Lower leg skin (tissue), 3 donors: Measurements from ENCODE around the gene NGB.

Experiments
- CTCF ChIP-seq, 3 donors: fragments of 450-650 bp; IDR thresholded peaks; one replicate each; pipeline ENCODE4 v1.5.1; 2016; ENCODE audit warnings: antibody characterized with exemption in 3 of 3, mild to moderate bottlenecking in 3 of 3, moderate library complexity in 2 of 3
- POLR2A ChIP-seq, 2 donors: fragments of 450-650 bp; IDR thresholded peaks; one replicate each; pipeline ENCODE4 v1.6.1; 2016 to 2017; ENCODE audit warnings: antibody characterized with exemption in 2 of 2, mild to moderate bottlenecking in 1 of 2, moderate library complexity in 1 of 2

- TF ChIP-seq CTCF (IDR thresholded peaks at IDR 0.05) (no peak), POLR2A (IDR thresholded peaks at IDR 0.05) (no peak)
Observed at GRCh38 chr14:77231721-77232120, 39.3 kb downstream of the NGB start.
